Activated gamma-delta T cell (primary cell): ENCODE measurements around the gene LRRC3B.

Experiments
- DNase-seq: peaks from one replicate; lab custom pipeline; 2025; lab: John Stamatoyannopoulos, UW

Gene LRRC3B

GRCh38 chr3:26630669-26631389, 8.3 kb downstream of the LRRC3B start:
- no peak for DNase-seq

GRCh38 chr3:26631390-26631738, 8.8 kb downstream of the LRRC3B start:
- no peak for DNase-seq

DNA sequence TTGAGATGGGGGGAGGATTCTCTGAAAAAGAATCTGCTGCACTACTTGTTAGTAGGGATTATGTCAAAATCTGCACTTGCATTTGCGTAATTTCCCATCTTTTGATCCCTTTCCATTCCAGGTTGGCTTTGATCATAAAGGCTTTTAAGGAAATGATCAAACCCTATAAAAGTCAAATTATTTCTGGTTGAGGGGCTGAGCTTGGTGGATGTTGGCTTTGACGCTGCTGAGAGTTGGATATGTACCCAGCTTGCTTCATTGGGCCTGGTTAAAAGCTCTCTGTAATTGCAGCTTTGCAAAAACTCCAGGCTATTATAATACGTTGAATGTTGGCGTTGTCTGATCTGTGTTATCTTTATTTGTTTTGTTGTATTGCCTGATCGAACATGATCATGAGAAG, 12.0 kb downstream of the LRRC3B start:
- DNase-seq = no peak

DNA sequence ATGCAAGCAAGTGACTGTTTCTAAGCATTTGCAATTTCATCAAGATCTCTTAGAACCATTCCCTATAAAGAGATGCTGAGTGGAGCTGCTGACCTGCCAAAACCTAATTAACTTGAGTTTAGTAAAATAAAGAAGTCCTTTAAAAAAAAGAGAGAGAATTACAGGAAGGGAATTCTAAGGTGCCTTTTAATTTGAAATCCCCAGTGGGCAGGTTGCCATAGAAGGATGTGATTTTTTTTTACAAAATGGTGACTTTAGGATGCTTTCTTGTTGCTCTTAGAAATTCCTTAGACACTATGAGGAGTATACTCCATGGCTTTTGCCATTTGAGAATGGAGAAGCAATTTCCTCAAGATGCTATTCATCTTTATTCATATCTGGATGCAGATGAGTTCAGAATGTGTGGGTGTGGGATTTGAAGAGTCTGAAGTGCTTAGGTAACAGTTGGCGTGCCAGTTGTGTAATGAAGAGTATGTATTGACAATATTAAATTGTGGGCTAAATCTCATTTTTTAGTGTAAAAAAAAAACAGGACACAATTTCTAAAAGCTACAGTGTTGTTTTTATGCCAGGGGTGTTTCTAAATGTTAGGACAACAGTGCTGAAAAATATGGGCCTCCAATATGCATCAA, 13.6 kb downstream of the LRRC3B start:
- DNase-seq = no peak

GRCh38 chr3:26637698-26638097, 15.1 kb downstream of the LRRC3B start:
- no peak for DNase-seq

DNA sequence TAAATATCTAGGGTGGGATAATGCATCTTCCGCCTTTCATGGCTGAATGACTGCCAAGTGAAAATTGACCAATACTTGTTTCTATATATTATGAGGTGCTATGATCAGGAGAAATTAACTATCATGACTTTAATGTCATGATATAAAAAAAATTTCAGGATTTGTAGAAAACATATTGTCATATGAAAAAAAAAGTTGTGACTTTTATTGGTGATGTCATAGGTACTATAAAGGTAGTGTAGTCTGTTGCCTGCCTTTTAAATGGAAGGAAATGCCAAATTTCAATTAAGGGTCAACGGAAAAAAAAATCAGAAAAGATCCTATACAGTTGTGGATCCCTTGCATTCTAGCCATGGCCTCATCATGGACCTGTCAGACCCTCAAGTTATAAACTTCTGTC, 15.5 kb downstream of the LRRC3B start:
- DNase-seq = no peak

DNA sequence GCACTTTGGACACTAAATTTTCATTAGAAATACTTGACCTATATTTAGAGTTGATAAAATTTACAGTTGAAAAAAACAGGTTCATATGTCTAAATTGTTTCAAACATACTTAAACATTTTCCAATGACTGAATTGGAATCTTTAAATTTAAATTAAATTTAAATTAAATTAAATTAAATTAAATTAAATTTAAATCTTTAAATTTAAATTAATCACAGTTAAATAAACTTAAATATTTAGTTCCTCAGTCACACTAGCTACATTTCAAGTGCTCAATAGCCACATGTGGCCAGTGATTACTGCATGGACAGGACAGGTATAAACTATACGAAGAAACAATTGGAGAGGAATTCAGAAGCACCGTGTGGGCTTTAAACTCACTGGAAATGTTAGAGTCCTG, 16.8 kb downstream of the LRRC3B start:
- DNase-seq = no peak

- no peak for DNase-seq
These were observed 24.5 kb downstream of the LRRC3B start for GRCh38 chr3:26647078-26647477.

GRCh38 chr3:26648461-26648860, 25.9 kb downstream of the LRRC3B start:
- no peak for DNase-seq

DNA sequence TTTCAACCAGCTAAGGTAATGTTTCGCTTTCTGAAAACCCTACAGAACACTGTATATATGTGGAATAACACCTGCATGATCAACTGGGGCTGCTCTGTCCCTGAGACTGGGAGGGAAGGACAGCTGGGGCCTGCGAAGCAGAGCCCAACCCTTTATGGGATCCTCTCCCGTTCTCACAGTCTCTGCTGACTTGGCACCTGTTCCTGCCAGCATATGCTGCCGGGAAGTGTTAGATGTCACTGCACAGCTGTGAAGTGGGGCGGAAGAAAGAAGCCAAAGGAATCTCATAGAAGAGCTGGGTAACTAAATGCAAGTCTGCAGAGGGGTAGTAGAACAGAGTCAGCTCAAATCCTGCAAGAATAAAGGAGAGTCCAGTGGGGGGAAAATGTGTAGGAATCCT, 29.6 kb downstream of the LRRC3B start:
- DNase-seq = no peak

GRCh38 chr3:26653811-26654425, 31.3 kb downstream of the LRRC3B start:
- DNase-seq = no peak

GRCh38 chr3:26655231-26655630, 32.7 kb downstream of the LRRC3B start:
- DNase-seq = no peak

- DNase-seq = no peak
These were observed 34.9 kb downstream of the LRRC3B start for GRCh38 chr3:26657348-26657976.

GRCh38 chr3:26668171-26668570, 45.6 kb downstream of the LRRC3B start:
- no peak for DNase-seq

DNA sequence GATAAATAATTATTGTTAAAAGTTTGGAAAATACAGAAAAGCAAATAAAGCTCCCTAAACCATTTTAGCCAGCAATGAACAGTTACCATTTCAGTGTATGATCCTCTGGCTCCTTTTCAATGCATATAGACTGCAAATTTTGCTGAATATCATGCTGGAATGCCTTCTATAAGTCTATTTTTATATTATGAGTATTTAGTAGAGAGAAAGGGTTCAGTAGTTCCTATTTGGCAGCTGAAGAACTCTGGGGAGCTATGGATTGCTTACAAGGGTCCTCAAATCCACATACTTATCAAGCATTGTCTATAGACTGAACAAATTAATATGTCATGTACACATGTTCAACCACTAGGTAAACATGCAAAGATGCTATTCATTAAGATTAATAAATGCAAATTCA, 46.1 kb downstream of the LRRC3B start:
- no peak for DNase-seq

- DNase-seq = no peak
These were observed 52.8 kb downstream of the LRRC3B start for GRCh38 chr3:26675336-26675735.

DNA sequence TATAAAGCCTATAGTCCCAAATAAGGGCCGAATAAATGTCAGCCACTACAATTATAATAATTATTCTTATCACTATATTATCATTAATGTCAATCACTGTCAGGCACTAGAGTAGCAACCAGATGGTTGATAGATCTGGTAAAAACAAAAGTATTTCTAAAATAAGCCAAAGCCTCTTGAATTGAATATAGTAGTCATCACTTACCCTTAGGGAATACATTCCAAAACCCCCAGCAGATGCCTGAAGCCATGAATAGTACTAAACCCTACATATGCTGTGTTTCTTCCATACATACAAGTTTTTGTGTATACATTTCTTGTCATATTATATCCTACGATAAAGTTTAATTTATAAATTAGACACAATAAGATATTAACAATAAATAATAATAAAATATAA, 59.1 kb downstream of the LRRC3B start:
- no peak for DNase-seq

DNA sequence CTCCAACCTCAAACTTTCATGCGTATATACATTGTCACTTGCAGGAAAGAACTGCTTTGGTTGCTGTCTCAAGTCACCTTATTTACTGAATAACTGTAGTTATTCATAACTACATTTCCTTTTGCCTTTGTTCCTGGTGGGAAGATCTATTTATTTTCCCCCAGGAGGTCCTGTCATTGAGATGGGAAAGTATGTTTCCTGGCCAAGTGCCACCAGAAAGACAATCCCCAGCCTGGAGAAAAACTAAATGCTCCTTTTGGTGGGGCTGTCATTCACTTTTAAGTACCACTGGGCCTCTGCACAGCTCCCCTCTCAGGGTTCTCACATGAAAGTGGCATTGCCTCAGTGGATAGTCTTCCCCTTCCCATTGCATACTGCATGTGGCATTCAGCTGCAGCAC, 59.8 kb downstream of the LRRC3B start:
- no peak for DNase-seq

DNA sequence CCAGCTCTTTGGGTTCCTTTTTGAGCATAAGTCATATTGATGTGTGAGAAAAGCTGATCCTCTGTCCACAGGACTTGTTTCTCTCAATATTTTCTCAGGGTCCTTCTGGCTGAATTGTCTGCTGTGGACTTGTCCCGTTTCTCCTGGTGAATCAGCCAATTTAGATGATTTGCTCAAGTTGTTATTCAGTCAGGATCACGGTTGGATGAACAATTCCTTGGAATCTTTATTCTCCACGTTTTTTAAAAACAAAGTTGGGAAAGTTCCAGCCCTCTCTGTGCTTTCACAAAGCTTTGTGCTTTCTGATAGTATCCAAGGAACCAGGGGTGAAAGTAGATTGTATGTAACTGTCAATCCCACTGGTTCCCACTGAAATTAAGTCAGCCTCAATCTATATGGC, 61.3 kb downstream of the LRRC3B start:
- no peak for DNase-seq

DNA sequence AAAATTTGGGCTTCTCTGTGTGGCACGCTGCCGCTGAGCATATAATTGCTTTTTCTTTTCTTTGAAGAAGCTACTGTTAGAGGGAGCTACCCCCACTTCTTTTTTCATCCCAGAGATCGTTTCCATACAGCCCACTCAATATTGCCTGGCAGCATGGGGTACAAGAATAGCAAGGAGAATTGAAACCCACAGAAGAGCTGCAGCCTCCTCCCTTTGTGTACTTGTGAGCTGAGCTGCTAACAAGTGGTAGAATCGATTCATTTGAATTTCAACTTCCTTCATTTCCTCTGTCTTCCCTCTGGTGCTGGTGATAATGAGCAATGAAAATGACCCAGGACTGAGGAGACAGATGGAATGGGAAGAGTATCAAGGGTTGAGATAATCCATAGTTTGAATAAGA, 64.9 kb downstream of the LRRC3B start:
- no peak for DNase-seq

- DNase-seq = no peak
These were observed 77.0 kb downstream of the LRRC3B start for GRCh38 chr3:26699553-26699952.

DNA sequence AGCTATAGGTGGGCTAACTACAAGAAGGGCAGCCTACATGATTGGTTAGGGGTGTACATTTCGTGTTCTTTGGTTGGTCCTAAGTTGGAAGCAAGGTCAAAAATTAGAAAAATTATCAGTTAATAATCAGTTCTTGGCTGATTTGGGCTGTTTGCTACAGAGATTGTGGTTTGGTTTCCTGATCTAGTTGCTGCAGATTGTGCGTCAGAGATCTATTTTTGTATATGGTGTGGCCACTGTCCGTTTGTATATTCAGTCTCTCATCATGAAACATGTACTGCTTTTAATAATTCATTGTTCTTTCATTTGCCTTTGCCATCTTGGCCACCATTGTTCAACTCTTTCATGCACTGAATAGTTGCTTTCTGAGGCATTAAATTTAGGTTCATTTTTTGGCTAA, 80.9 kb downstream of the LRRC3B start:
- no peak for DNase-seq

DNA sequence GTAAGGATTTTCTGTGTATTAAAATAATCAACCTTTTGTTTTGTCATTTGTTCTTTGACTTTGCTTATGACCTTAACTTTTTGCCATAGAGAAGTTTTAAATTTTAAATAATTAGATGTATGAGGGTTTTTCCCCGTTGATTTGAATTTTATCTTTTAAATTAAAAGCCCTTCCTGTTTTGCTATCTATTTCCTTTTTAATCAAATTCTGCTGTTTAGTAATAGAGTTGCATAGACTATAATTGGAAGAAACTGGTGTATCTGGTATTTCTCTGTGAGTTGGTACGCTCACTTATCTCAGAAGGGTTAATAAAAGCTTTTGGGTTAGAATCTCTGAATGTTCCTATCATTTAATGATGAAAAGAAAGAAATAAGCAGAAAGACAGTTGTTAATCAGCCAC, 82.2 kb downstream of the LRRC3B start:
- no peak for DNase-seq
